HG03135 (cell line): ENCODE results near the gene SHISAL1.

Source experiments
- ATAC-seq: cut with Tn5 transposase; IDR thresholded peaks from one replicate; pipeline ENCODE4 v1.9.1; 2021; ENCODE audit warnings: mild to moderate bottlenecking, moderate library complexity; ENCODE audit not compliant: unreplicated experiment

SHISAL1 gene

DNA sequence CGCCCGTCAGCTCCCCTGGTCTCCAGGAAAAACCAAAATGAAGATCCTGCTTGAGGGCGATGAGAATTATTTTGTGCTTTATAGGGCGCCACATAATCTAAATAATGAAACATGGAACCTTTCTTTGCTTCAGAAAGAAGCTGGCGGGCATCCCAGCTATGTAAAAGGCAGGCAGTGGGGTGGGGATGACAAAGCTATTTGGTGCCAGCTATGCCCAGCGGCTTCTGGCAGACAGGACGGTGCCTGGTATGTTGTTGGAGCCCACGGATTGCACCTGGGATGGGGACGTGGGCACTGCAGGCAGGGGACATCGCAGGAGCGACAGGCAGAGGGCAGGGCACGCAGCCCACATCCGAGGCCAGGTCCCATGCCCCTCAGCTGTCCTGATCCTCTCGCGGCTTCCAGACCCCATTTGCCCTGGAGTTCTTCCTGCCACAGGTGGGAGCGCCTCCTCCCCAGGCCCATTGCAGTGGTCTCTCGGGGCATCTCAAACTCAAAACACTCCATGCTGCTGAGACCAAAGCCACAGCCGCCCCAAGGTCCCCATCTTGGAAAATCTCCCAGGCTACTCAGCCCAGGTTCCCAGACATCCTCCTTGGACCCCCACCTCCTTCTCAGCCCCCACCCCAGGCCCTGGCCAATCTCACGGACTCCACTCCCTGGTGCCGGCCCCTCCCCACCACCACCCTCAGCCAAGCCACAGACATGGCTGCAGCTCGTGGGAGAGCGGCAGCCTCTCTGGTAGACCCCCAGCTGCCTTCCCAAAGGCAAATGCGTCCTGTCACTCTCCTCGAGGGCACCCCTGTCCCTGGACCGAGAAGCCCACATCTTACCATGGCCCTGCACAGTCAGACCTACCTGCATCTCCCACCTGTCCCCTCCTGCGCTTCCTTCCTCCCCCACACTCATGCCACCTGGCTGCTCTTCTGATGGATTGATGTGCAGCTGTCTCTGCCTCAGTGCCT is 45.7 kb downstream of the SHISAL1 start:
- ATAC-seq: no peak

GRCh38 chr22:44263547-44263946 is 49.2 kb downstream of the SHISAL1 start:
- ATAC-seq: no peak

GRCh38 chr22:44261861-44262595 is 50.7 kb downstream of the SHISAL1 start:
- no peak for ATAC-seq

GRCh38 chr22:44261164-44261860 is 51.4 kb downstream of the SHISAL1 start:
- ATAC-seq: no peak

- ATAC-seq: no peak
These were observed 52.3 kb downstream of the SHISAL1 start for GRCh38 chr22:44260216-44261035.

- no peak for ATAC-seq
These were observed 53.2 kb downstream of the SHISAL1 start for GRCh38 chr22:44259366-44260215.

DNA sequence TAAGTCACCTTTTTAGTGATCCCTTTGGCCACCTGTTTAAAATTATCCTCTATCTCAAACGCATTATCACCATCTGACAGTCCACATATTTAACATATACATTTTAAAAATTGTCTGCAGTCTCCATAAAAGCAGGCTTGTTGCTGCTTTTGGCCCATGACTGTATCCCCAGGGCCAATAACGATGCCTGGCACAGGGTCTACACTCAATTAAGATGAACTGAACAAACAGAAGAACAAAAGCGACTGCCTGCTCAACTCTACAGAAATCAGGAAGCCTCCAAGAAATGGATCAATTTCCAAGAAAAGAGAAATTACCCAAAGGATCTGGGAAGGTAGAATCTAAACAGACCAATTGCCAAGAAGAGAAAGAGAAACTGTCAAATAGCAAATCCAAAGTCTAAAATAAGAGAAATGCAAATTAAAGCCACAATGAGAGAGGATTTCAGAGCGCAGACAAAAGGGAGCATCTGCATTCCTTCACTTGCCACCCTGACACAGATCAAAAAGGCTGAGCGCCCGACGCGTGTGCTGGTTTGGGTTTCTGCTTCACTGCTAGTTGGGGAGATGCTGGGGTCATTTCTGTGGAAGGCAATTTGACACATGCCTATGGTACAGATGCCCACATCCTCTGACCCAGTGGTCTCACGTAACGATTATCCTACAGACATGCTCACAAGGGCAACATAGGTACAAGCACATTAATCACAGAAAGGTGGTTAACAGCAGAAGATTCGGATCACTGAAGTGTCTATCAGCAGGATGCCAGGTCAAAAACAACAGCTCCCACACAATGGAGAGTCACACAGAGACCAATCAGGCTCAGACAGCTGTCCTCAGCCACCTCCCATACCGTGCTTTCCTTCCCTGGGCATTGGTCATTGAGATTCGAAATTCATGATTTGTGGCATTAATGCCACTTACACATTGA is 55.9 kb downstream of the SHISAL1 start:
- no peak for ATAC-seq

- no peak for ATAC-seq
These were observed 56.7 kb downstream of the SHISAL1 start for GRCh38 chr22:44256085-44256484.

GRCh38 chr22:44254811-44255210 is 57.9 kb downstream of the SHISAL1 start:
- ATAC-seq: no peak

DNA sequence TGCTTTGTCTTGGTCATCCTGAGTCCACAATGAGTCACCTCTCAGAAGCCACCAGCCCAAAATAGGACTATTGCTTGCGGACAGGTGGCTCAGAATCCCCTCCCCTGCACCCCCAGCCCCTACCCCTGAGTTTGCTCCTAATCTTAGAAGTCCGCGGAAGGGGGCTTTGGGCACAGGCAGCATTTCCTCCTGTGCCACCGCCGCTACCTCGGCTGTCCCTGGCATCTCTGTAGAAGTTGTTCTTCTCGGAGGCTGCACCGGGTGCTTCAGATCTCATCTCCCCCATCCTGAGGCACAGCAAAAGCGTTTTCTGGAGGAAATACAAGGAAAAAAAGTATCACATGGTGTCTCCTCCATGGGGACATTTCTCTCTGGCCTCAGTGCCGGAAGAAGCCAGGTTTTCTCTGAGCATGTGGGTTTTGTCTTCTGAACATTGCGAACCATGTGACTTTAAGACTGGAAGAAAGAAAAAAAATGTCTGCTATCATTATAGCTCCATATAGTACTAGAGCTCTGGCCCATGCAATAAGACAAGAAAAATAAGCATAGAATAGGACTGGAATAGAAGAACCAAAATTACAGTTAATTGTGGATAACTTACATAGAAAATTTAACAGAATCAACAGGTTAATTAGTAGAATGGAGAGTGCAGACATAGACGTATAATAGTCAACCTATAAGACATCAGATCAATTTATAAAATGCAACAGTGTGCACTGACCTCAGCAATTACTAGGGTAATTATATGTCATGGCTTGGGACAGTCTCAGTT is 63.2 kb downstream of the SHISAL1 start:
- ATAC-seq: no peak

DNA sequence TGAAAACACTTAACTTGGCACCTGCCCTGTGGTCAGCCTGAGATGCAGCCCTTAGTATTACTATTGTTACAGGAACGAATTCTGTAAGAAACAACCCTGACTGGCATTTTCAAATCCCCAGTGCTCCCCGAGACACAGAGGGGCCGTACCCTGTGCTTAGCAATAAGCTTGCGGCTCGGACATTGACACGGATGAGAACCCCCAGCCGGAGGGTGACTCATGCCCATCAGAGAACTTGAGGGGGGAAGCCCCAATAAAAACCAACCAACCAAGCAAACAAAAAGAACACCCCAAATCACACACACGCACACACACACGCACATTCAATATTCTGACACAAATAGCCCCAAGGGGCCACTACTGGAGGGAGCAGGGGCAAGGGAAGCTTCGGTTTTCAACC is 63.8 kb downstream of the SHISAL1 start:
- no peak for ATAC-seq

GRCh38 chr22:44247923-44248892 is 64.5 kb downstream of the SHISAL1 start:
- ATAC-seq: no peak

- ATAC-seq: no peak
These were observed 65.4 kb downstream of the SHISAL1 start for GRCh38 chr22:44247346-44247745.

- no peak for ATAC-seq
These were observed 66.0 kb downstream of the SHISAL1 start for GRCh38 chr22:44246615-44247326.

DNA sequence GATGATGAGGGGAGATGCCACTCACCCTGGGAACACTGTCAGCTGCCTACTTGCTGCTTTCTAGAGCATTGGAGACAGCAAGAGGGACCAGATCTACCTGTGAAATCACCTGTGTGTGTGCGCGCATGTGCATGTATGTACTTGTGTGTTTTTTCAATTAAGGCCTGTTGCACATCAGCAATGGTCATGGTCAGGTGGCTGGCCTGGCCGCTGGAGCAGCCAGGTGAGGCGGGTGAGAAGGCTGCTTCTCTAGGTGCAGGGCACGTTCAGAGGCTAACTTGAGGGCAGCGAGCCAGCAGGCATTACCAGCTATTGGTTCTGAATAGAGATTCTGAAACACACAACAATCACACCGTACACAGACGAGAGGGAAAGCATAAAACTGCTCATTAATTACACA is 66.9 kb downstream of the SHISAL1 start:
- no peak for ATAC-seq

- ATAC-seq: no peak
These were observed 67.3 kb downstream of the SHISAL1 start for GRCh38 chr22:44245438-44245837.
